ENCODE results near the gene EPHB2. TPM values are rescaled to one million over a fixed set of nuclear protein-coding genes. Genes with fewer than 3 reads are reported as not detected.

Gene EPHB2
- total RNA-seq, 1 donor from 2014 or later = not detected

- DNase-seq = no peak
- no peaks in the 10 kb centered on the region for H3K36me3 Mint-ChIP-seq (ENCODE audit: low read depth)
- no peak overlapping the region for H3K4me3 Mint-ChIP-seq
- H3K27ac Mint-ChIP-seq = no peak overlapping the region
- intact Hi-C loops (cut with micrococcal nuclease) = no loop called here
- H3K9me3 Mint-ChIP-seq = no peaks in the 10 kb centered on the region
- H3K4me1 Mint-ChIP-seq = no peaks in the 10 kb centered on the region
- H3K27me3 Mint-ChIP-seq = peaks cover 9% of the 10 kb centered on the region
These were observed 10.7 kb downstream of the EPHB2 start for GRCh38 chr1:22721122-22721873.

GRCh38 chr1:22722901-22723550 lies 12.4 kb downstream of the EPHB2 start:
- peaks cover 12% of the 10 kb centered on the region for H3K27me3 Mint-ChIP-seq
- H3K36me3 Mint-ChIP-seq (ENCODE audit: low read depth) = no peaks in the 10 kb centered on the region
- H3K4me1 Mint-ChIP-seq = no peaks in the 10 kb centered on the region
- no peaks in the 10 kb centered on the region for H3K9me3 Mint-ChIP-seq
- no peak for DNase-seq
- intact Hi-C loops (cut with micrococcal nuclease) = no loop called here
- no peak overlapping the region for H3K4me3 Mint-ChIP-seq
- no peak overlapping the region for H3K27ac Mint-ChIP-seq

- Mint-ChIP-seq H3K4me1 (no peaks in the 10 kb centered on the region), H3K27me3 (peaks cover 10% of the 10 kb centered on the region)
These were observed 17.2 kb downstream of the EPHB2 start for GRCh38 chr1:22727873-22728272.

GRCh38 chr1:22728751-22729399 lies 18.2 kb downstream of the EPHB2 start:
- Mint-ChIP-seq H3K4me1 (no peaks in the 10 kb centered on the region), H3K27ac (no peak overlapping the region), H3K27me3 (peaks cover 10% of the 10 kb centered on the region), H3K36me3 (ENCODE audit: low read depth) (no peaks in the 10 kb centered on the region), H3K9me3 (no peaks in the 10 kb centered on the region), H3K4me3 (no peak overlapping the region)
- no peak for DNase-seq
- intact Hi-C loops (cut with micrococcal nuclease) = no loop called here

More at GRCh38 chr1:22727873-22728272, 17.2 kb downstream of the EPHB2 start:
- no peak overlapping the region for H3K4me3 Mint-ChIP-seq
- no peaks in the 10 kb centered on the region for H3K9me3 Mint-ChIP-seq
- DNase-seq = no peak
- intact Hi-C loops (cut with micrococcal nuclease) = no loop called here
- H3K27ac Mint-ChIP-seq = no peak overlapping the region
- no peaks in the 10 kb centered on the region for H3K36me3 Mint-ChIP-seq (ENCODE audit: low read depth)

GRCh38 chr1:22729400-22729773 lies 18.7 kb downstream of the EPHB2 start:
- Mint-ChIP-seq H3K9me3 (no peaks in the 10 kb centered on the region), H3K27ac (no peak overlapping the region), H3K4me1 (no peaks in the 10 kb centered on the region), H3K4me3 (no peak overlapping the region), H3K36me3 (ENCODE audit: low read depth) (no peaks in the 10 kb centered on the region), H3K27me3 (peaks cover 8% of the 10 kb centered on the region)
- intact Hi-C loops (cut with micrococcal nuclease) = no loop called here
- no peak for DNase-seq

GRCh38 chr1:22729912-22730311 lies 19.3 kb downstream of the EPHB2 start:
- Mint-ChIP-seq H3K27me3 (peaks cover 8% of the 10 kb centered on the region), H3K27ac (no peak overlapping the region), H3K4me3 (no peak overlapping the region), H3K36me3 (ENCODE audit: low read depth) (no peaks in the 10 kb centered on the region), H3K9me3 (no peaks in the 10 kb centered on the region), H3K4me1 (no peaks in the 10 kb centered on the region)
- intact Hi-C loops (cut with micrococcal nuclease) = no loop called here
- DNase-seq = no peak

GRCh38 chr1:22731924-22732720 lies 21.5 kb downstream of the EPHB2 start:
- H3K27me3 Mint-ChIP-seq = no peaks in the 10 kb centered on the region
- no peak for DNase-seq
- H3K4me1 Mint-ChIP-seq = no peaks in the 10 kb centered on the region
- no peak overlapping the region for H3K4me3 Mint-ChIP-seq
- intact Hi-C loops (cut with micrococcal nuclease) = no loop called here
- H3K9me3 Mint-ChIP-seq = no peaks in the 10 kb centered on the region
- H3K36me3 Mint-ChIP-seq (ENCODE audit: low read depth) = no peaks in the 10 kb centered on the region
- no peak overlapping the region for H3K27ac Mint-ChIP-seq

GRCh38 chr1:22733643-22734042 lies 23.0 kb downstream of the EPHB2 start:
- DNase-seq = no peak
- H3K27ac Mint-ChIP-seq = no peak overlapping the region
- intact Hi-C loops (cut with micrococcal nuclease) = no loop called here
- no peaks in the 10 kb centered on the region for H3K27me3 Mint-ChIP-seq
- no peaks in the 10 kb centered on the region for H3K4me1 Mint-ChIP-seq
- H3K36me3 Mint-ChIP-seq (ENCODE audit: low read depth) = no peaks in the 10 kb centered on the region
- no peaks in the 10 kb centered on the region for H3K9me3 Mint-ChIP-seq
- no peak overlapping the region for H3K4me3 Mint-ChIP-seq

GRCh38 chr1:22736501-22737080 lies 26.0 kb downstream of the EPHB2 start:
- Mint-ChIP-seq H3K4me1 (no peaks in the 10 kb centered on the region), H3K36me3 (ENCODE audit: low read depth) (no peaks in the 10 kb centered on the region), H3K27me3 (peaks cover 7% of the 10 kb centered on the region), H3K27ac (no peak overlapping the region), H3K4me3 (no peak overlapping the region), H3K9me3 (no peaks in the 10 kb centered on the region)
- intact Hi-C loops (cut with micrococcal nuclease) = no loop called here
- no peak for DNase-seq

- H3K4me1 Mint-ChIP-seq = no peaks in the 10 kb centered on the region
- H3K27ac Mint-ChIP-seq = no peak overlapping the region
- no peak for DNase-seq
- H3K27me3 Mint-ChIP-seq = peaks cover 9% of the 10 kb centered on the region
- H3K36me3 Mint-ChIP-seq (ENCODE audit: low read depth) = no peaks in the 10 kb centered on the region
- H3K9me3 Mint-ChIP-seq = no peaks in the 10 kb centered on the region
- H3K4me3 Mint-ChIP-seq = no peak overlapping the region
- intact Hi-C loops (cut with micrococcal nuclease) = no loop called here
These were observed 26.9 kb downstream of the EPHB2 start for GRCh38 chr1:22737374-22738068.

GRCh38 chr1:22738069-22738435 lies 27.4 kb downstream of the EPHB2 start:
- Mint-ChIP-seq H3K27ac (no peak overlapping the region), H3K4me3 (no peak overlapping the region), H3K27me3 (peaks cover 9% of the 10 kb centered on the region), H3K36me3 (ENCODE audit: low read depth) (no peaks in the 10 kb centered on the region), H3K4me1 (no peaks in the 10 kb centered on the region), H3K9me3 (no peaks in the 10 kb centered on the region)
- intact Hi-C loops (cut with micrococcal nuclease) = no loop called here
- no peak for DNase-seq

GRCh38 chr1:22738522-22738921 lies 27.9 kb downstream of the EPHB2 start:
- H3K4me1 Mint-ChIP-seq = no peaks in the 10 kb centered on the region
- H3K27me3 Mint-ChIP-seq = peaks cover 9% of the 10 kb centered on the region
- DNase-seq = no peak
- no peaks in the 10 kb centered on the region for H3K36me3 Mint-ChIP-seq (ENCODE audit: low read depth)
- no peaks in the 10 kb centered on the region for H3K9me3 Mint-ChIP-seq
- H3K27ac Mint-ChIP-seq = no peak overlapping the region
- no peak overlapping the region for H3K4me3 Mint-ChIP-seq
- intact Hi-C loops (cut with micrococcal nuclease) = no loop called here

GRCh38 chr1:22739648-22740385 lies 29.2 kb downstream of the EPHB2 start:
- Mint-ChIP-seq H3K4me1 (no peaks in the 10 kb centered on the region), H3K36me3 (ENCODE audit: low read depth) (no peaks in the 10 kb centered on the region), H3K27ac (no peak overlapping the region), H3K27me3 (peaks cover 9% of the 10 kb centered on the region), H3K4me3 (no peak overlapping the region), H3K9me3 (no peaks in the 10 kb centered on the region)
- DNase-seq = no peak
- intact Hi-C loops (cut with micrococcal nuclease) = no loop called here
